ENCODE measurements around the gene KRT4.

DNA sequence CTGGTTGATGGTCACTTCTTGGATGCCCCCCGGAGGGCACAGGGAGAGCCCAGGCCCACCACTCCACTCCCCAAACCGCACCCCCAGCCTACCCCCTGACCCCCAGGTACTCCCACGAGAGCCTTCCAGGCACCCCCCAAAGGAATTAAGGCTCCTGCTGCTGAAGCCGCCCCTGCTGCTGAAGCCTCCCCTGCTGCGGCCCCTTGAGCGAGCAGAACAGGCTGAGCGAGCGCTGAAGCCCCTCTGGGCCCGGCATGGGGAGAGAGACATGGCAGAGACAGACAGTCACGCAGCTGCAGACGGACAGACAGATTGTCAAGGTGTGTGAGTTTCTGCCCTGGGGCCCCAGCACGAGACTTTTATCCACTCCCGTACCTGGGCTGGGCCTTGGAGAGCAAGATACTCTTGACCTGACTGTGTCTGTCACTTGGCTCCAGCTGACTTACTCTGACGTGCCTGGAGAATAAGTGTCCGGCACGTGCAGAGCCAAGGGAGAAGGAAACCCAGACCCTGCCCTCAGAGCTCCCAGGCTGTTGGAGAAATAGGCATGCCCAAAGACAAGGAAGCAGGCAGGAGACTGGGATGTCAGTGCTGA lies 34.8 kb upstream of the KRT4 start, which contains the start of gene KRT78:
- TF ChIP-seq POLR2A (IDR thresholded peaks at IDR 0.05; ENCODE audit: low read length) (no peak), GATA1 (IDR thresholded peaks at IDR 0.05; ENCODE audit: low read depth, low read length) (no peak)

Data from erythroblast (primary cell).